Fibroblast of skin of right biceps (primary cell): Measurements from ENCODE around the gene GFER.

Experiments
- DNase-seq: peaks from one replicate; pipeline ENCODE4 v3.0.0-alpha.2; 2013

GFER gene

DNA sequence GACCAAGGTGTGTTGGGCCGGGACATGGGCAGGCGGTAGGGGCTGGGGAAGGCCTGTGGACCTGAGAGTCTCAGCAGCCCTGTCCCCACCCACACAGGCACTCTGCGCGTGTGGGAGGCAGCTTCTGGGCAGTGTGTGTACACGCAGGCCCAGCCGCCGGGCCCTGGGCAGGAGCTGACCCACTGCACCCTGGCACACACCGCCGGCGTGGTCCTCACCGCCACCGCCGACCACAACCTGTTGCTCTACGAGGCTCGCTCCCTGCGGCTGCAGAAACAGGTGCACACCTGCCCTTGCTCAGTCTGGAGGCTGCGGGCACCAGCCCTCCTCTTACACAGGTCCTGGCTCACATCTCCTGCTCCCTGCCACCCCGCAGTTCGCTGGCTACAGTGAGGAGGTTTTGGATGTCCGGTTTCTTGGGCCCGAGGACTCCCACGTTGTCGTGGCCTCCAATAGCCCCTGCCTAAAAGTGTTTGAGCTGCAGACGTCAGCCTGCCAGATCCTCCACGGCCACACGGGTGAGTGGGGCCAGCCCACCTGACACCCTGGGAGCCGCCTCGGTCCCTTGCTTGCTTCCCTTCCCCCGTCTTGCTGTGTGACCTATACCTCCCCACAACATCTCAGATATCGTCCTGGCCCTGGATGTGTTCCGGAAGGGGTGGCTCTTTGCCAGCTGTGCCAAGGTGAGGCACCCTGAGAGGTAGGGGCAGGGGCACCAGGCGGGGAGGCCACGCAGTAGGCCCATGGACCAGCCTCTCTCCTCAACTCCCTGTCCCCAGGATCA, 8.4 kb upstream of the GFER start:
- DNase-seq: no peak

DNA sequence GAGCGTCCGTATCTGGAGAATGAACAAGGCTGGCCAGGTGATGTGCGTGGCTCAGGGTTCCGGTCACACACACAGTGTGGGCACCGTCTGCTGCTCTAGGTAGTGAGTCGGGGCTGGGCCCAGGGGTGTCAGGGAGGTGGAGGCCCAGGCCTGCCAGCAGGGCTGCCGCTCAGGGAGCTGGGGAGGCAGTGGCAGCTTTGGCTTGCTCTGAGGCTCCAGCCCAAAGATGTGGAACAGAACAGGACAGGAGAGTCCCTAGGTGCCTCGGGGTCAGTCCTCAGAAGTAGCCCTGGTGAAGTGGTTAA, 7.8 kb upstream of the GFER start:
- no peak for DNase-seq

DNA sequence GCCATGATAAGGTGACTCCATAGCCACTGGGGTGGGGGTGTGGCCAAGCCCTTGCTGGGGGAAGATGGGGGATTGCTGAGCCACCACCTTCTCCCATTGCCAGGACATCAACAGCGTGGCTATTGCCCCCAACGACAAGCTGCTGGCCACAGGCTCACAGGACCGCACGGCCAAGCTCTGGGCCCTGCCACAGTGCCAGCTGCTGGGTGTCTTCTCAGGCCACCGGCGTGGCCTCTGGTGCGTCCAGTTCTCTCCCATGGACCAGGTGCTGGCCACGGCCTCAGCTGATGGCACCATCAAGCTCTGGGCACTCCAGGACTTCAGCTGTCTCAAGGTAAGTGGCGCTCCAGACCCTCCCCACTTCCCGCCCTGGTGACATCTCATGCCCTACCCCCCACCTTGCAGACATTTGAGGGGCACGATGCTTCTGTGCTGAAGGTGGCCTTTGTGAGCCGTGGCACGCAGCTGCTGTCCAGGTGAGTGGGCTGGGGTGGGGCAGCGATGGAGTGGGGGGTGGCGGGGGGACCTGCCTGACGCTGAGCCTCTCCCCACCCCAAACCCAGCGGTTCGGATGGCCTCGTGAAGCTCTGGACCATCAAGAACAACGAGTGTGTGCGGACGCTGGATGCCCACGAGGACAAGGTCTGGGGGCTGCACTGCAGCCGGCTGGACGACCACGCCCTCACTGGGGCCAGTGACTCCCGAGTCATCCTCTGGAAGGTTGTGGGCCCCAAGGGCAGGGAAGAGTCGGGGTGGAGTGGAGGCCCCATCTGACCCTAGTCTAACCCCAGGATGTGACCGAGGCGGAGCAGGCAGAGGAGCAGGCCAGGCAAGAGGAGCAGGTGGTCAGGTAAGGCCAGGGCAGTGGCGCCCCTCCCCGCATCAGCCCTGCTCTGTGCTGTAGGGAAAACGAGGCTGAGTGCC, 6.8 kb upstream of the GFER start:
- no peak for DNase-seq

DNA sequence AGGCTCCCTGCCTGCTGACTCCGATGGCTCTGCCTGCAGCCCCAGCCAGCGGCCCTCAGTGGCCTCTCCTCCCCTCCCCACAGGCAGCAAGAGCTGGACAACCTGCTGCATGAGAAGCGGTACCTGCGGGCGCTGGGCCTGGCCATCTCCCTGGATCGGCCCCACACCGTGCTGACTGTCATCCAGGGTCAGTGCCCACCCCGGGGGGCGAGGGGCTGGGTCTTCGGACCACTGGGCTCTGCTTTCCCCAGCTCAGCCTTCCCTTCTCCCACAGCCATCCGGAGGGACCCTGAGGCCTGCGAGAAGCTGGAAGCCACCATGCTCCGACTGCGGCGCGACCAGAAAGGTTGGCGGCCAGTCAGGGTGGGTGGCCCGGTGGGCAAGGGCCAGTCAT, 6.1 kb upstream of the GFER start:
- no peak for DNase-seq

DNA sequence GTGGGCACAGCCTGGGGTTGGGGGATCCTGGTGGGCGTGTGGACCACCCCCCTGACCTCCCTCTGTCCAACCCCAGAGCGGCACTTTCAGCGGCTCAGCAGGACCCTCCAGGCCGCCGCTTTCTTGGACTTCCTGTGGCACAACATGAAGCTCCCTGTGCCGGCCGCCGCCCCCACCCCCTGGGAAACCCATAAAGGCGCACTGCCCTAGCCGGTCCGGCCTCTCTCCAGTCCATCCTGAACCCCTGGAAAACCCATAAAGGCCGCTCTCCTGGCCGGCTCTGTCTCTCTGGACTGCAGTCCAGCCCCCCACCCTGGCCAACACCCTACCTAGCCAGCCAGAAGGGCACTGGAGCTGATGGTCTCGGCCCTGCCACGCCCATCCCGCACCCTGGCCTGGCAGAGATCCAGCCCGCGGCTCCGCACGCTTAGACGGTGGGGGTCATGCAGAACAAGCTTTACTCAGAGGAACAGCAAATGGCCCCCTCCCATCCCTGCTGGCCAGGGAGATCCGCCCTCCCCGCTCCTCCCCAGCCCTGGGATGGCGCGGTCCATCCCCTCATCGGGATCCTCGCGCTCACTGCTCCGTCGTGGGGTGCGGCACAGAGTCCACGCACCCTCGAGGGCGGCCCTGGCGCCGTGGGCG, 5.4 kb upstream of the GFER start:
- DNase-seq: no peak

DNA sequence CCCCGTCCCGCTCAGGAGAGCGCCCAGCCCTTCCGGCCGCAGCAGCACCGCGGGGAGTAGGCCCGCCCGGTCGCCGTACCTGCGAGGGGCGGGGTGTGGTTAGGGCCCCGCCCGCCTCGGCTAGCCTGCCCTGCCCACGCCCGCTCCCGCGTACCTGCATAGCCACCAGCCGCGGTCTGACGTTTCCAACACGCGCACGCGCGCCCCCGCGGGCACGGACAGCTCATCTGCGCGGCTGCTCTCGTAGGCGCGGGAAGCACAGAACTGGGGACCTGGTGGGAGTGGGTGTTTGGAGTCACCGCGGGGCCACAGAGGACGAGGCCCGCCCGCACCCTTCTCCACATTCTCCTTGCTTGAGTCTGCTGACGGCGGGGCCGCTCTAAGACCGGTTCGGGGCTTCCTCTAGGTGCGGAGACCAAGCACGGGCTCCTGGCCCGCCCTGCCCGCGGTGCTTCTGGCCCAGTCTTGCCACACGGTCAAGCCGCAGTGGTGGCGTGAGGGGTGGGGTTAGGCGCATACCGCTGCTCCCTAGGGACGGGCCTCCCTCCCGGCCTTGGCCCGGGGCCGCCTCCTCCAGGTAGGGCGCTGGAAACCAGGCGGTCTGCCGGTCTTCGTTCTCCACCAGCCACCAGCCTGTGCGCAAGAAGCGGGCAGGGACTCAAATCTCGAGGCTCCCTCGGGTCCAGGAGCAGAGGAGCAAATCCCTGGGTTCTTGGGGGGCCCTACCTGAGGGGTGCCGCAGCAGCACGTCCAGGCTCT, 4.5 kb upstream of the GFER start:
- no peak for DNase-seq

DNA sequence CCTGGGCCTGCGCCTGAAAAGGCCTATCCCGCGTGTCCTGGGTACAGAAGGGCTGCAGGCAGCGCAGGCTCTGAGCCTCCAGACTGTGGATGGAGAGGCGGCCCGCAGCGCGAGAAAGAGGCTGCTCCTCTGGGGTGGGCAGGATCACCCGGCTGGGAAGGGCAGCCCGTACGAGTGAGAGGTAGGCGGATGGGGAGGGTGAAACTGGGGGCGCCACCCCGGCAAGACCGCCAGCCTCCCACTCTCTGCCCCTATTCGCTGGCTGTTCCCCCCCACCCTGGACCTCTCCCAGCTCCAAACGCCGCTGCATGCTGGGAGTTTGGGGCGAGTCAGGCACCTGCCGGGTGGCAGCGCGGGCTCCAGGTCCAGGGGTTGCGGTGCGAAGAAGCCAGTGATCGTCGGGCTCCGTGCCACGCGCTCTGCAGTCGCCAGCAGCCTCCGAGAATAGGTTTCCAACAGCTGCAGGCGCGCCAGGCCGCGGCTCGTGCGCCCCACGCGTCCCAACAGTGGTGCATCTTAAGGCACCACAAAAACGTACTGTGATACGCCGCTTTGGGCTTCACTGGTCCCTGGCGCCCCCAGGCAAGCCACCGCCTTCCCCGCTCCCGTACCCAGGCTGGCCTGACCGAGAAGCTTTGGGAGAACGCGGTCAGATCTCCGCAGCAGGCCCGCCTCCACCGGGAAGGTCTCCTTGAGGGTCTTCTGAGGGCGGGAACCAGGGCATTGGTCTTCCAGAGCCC, 3.8 kb upstream of the GFER start:
- no peak for DNase-seq

DNA sequence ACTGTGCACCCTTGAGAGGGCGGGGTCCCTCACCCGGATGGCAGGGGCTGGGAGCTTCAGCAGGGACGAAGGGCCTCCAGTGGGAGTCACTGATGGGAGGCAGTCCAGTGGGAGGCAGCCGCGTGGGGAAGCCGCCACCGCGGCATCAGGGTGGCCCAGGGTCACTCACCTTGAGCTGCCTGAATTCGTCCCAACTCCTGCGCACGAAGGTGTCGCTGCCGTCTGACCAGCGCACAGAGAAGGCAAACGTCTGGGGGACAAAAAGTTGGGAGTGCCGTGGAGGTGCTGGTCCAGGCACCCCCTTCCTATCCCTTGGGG, 3.3 kb upstream of the GFER start:
- no peak for DNase-seq

DNA sequence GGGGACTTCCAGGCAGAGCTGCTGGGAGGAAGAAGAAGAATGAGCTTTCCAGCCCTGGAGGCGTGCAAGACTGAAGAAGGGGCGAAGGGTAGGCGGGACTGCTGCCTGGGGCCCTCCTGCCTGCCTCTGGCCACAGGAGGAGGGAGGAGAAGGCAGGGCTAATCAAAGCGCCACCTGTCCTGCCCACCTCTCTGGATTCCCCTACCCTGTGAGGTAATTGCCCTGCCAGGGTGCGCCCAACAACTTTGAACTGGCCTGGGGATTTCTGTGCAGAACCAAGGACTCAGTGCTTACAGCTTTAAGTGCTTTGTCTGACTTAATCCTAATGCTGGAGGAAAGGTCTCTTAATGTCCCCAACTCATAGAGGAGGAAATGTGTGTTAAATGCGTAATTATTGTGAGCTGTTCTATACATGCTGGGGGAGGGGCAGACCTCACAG, 2.6 kb upstream of the GFER start, which contains the start of gene NOXO1:
Gene NOXO1, minus strand, starts transcription at position 72 of the 439 bp plus-strand sequence. CDS start 290 bp downstream, outside the sequence.
- DNase-seq: no peak

DNA sequence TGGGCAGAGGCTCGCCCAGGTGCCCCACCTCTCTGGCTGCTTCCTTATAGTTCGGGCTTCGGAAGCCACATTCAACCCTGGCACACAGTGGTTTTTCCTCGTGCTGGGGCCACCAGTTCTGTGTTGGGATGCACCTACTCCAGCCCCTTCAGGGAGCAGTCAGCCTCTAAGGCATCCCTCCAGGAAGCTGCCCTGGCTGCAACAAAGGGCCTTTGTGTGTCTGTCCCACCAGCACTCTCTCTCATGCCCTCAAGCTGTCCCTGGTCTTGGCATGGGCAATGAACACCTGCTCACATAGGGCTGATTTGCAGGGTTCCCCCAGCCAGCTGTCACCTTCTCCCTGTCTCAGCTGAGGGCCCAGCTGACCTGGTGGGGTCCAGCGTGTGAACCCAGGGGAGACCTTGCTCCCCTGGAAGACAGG, 2.0 kb upstream of the GFER start:
- DNase-seq: no peak

DNA sequence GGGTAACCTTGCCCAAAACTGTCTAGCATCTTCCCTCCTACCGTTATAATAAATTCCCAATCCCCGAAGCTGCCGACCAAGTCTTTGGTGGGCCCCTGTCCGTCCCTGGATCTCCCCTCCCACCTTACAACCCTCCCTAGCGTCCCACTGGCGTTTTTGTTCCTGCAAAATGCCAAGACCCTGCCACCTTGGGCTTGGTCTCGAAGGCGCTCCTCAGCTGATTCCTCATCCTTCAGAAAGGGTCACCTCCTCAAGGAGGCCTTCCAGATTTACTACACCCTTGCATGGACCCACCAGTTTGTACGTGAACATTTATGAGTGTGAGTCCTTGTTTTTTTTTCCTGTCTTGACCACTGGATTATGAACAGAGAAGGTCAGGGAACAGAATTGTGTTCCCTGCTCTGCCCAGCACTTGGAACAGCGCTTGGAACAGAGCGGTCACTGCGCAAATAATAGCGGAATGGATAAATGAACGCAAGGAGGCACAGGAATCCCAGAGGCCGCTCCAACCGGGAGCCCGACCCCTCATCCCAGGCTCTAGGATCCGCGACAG, 926 bp upstream of the GFER start:
- DNase-seq: no peak

DNA sequence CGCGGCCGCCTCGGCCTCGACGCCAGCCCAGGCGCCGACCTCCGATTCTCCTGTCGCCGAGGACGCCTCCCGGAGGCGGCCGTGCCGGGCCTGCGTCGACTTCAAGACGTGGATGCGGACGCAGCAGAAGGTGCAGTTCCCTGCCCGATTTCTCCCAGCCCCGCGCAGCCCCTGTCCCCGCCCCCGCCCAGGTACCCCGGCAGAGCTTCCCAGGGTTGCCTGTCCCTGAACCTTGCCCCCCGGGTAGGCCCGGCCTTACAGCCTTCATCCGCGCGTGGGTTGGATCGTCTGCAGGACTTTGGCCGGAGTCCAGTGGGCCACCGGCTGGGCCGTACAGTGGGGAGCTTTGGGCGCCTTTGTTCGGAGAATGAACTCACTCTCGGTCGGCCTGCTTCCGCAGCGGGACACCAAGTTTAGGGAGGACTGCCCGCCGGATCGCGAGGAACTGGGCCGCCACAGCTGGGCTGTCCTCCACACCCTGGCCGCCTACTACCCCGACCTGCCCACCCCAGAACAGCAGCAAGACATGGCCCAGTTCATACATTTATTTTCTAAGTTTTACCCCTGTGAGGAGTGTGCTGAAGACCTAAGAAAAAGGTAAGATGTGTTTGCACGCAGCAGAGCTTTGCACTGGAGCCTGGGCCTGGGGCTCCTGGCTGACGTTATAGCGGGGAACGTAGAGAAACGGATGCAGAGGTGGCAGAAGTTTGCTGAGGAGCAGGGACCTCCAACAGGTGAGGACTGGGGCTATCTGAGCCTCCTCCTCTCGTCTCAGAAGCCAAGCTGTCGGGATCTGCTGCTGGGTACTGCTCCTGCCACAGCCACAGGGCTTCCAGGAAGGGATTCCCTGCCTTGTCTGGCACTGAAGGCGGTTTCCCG, 593 bp downstream of the GFER start:
- DNase-seq: no peak

DNA sequence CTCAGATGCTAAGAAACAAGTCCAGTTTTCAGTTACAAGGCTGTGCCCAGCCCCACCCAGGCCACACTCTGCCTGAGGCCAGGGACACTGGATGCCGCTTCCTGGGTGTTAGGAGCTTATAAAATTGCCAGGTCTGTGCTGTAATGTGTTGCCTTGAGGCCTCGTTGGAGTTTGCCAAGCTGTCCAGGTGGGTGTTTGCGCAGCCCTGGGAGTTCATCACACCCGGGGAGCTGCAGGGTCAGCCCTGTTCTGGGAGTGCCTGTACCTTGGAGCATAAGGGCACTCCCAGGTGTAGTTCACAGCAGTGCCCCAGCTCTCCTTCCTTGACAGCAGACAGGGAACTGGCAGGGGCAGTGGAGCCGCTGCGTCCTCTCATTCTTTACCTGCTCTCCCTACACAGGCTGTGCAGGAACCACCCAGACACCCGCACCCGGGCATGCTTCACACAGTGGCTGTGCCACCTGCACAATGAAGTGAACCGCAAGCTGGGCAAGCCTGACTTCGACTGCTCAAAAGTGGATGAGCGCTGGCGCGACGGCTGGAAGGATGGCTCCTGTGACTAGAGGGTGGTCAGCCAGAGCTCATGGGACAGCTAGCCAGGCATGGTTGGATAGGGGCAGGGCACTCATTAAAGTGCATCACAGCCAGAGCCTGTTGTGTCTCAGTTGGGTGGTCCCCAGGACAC, 1.6 kb downstream of the GFER start:
- DNase-seq: no peak

DNA sequence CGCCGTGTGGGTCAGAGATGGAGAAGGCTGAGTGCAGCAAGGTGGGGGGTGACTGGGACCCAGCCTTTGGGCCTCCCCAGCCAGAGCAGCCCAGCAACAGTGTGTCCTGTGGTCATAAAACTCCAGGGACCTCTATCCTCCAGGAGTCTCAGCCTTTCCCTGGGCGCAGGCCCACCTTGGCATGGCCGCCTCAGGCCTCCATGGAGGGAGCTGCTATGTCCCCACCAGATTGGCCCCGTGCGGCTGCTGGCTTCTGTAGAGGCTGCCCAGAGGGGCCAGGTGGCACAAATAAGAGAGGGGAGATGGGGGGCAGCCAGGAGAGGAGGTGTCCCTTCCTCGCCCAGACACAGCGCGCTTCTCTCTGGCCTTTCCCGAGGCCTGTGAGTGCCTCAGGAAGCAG, 3.2 kb downstream of the GFER start:
- DNase-seq: no peak

DNA sequence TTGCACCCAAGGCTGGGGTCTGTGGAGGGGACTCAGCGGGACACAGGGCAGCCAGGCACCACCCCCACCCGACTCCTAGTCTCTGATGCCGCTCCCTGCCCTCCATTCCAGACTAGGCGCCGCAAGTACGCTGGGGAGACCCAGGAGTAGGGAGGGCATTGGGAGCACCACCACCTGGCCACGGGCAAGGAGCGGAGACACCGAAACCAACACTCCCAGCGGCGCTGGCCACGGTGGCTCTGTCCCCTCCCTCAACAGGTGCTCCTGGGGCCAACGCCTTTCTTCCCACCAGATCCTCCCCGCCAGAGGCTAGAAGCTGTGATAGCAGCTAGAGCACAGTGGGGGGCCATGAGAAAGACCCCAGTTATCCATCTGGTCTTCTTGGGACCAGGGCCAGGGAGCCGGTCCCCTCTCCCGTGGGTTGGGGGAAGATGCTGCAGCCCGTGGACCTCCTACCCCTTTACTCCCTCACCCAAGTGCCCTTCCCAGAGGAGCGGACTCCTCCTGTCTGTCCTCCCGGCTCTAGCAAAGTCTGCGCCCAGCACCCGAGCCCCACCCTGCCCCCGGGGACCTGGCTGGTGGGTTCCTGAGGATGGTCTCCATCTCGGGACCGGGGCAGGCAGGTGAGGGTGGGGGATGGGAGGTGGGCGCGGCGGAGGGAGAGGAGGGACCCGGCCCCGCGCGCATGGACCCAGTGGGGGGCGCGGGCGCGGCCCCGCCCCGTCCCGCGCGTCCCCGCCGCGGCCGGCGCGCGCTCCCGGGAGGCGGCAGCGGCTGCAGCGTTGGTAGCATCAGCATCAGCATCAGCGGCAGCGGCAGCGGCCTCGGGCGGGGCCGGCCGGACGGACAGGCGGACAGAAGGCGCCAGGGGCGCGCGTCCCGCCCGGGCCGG, 5.5 kb downstream of the GFER start, which contains the start of gene SYNGR3:
Gene SYNGR3, plus strand, starts transcription at position 762 of the 892 bp plus-strand sequence. CDS start 133 bp downstream, outside the sequence.
- no peak for DNase-seq

DNA sequence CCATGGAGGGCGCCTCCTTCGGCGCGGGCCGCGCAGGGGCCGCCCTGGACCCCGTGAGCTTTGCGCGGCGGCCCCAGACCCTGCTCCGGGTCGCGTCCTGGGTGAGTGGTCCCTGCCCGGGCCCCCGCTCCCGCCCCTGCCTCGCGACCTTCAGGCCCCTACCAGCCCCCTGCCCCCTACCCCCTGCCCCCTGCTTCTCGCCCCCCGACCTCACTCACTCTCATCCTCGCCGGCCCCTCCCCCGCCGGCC, 6.0 kb downstream of the GFER start:
- DNase-seq: no peak

DNA sequence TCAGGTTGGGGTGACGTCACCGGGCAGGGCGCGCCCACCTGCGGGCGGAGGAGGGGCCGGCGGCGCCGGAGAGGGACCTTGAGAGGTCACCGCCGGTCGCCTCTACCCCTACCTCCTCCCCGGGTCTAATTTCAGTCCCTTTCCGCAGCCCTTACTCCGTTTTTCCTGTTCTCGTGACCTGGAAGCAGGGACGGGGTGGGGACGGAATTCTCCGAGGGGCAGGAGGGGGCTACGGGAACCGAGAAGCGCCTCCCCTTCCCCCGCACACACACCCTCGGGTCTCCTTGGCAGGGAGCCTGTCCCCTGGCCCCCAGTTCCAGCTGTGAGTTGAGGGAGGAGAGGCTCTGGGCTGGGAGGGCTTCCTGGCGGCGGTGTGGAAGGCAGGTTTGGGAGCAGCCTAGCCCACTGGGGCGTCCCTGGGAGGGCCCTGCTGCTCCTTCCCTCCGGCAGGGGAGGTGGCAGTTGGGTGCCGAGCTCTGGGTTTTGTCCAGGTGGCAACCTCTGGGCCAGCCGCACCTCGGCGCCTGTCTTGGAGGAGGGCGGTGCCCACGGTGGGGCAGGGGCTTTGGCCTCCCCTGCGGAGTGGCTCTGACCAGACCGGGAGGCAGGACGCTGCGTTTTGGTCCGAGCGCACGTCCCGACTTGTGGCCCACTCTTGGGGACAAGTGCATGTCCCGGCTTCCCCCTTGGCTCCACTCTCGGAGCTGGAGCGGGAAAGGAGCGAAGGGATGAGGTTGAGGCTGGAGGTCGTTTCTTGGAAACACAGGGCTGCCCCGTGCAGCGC, 6.5 kb downstream of the GFER start:
- no peak for DNase-seq

DNA sequence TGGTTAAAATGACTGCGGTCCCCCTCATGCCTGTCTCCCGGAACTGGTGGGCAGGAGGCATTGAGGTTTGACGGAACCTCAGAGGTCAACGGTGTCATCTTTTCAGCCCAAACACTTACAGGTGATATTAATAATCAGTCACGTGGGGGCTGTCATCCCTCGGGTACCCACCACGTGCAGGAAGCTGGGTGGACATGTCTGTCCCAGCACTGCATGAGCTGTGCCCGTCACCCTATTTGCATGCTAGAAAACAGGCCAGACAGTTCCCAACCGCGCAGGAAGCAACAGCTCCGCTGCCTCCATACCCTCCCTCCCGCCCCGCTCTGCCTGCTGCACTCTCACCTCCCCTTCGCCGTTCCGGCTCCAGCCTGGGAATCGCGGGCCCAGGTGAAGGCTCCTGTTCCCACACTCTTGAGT, 7.2 kb downstream of the GFER start:
- no peak for DNase-seq

DNA sequence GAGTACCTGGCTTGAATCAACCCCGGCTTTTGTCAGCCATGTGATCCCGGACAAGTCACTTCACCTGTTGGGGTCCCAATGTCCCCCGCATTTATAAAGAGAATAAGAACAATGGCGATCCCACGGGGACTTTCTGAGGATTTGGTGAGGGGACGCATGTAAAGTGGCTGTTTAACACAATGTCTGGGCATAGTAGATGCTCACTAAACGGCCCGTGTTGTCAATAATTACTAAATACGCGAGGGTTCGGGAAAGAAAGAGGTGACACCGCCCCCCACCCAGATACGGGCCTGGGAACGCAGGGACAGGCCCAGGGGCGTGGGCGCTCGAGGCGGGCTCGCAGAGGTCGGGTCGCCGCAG, 7.6 kb downstream of the GFER start:
- DNase-seq: no peak
